HG03521 (cell line): Measurements from ENCODE around the gene EID3.

Experiments used
- ATAC-seq: cut with Tn5 transposase; IDR thresholded peaks from one replicate; pipeline ENCODE4 v1.9.1; 2021; ENCODE audit warnings: mild to moderate bottlenecking, moderate library complexity; ENCODE audit not compliant: unreplicated experiment

EID3 gene

GRCh38 chr12:104333692-104334255 is 30.2 kb downstream of the EID3 start:
- no peak for ATAC-seq

- no peak for ATAC-seq
Measured at GRCh38 chr12:104334581-104334980, 31.0 kb downstream of the EID3 start.

GRCh38 chr12:104336115-104336514 is 32.6 kb downstream of the EID3 start:
- no peak for ATAC-seq

- ATAC-seq: no peak
Measured at GRCh38 chr12:104337030-104337558, 33.6 kb downstream of the EID3 start.

- no peak for ATAC-seq
Measured at GRCh38 chr12:104339663-104340062, 36.1 kb downstream of the EID3 start.

- ATAC-seq: no peak
Measured at GRCh38 chr12:104340177-104340576, 36.6 kb downstream of the EID3 start.

GRCh38 chr12:104340925-104341611 is 37.5 kb downstream of the EID3 start:
- ATAC-seq: no peak

- no peak for ATAC-seq
Measured at GRCh38 chr12:104342147-104342546, 38.6 kb downstream of the EID3 start.

- ATAC-seq: no peak
Measured at GRCh38 chr12:104342635-104343249, 39.2 kb downstream of the EID3 start.

GRCh38 chr12:104344682-104345081 is 41.1 kb downstream of the EID3 start:
- ATAC-seq: no peak

GRCh38 chr12:104345234-104346066 is 41.9 kb downstream of the EID3 start:
- ATAC-seq: no peak

- ATAC-seq: no peak
Measured at GRCh38 chr12:104347374-104348075, 44.0 kb downstream of the EID3 start.

GRCh38 chr12:104348283-104348993 is 44.9 kb downstream of the EID3 start:
- ATAC-seq: no peak

- ATAC-seq: no peak
Measured at GRCh38 chr12:104348994-104349494, 45.5 kb downstream of the EID3 start.

- no peak for ATAC-seq
Measured at GRCh38 chr12:104350211-104351056, 46.9 kb downstream of the EID3 start.

GRCh38 chr12:104351057-104351983 is 47.8 kb downstream of the EID3 start:
- ATAC-seq: no peak

- ATAC-seq: no peak
Measured at GRCh38 chr12:104352106-104352713, 48.7 kb downstream of the EID3 start.
